Left forelimb (tissue), 1 donor: Measurements from ENCODE around the gene SLC38A10.

Experiments used
- DNase-seq: peaks from one replicate; pipeline ENCODE4 v3.0.0-alpha.2; 2018; ENCODE audit warnings: low spot score

SLC38A10 gene

GRCh38 chr17:81254955-81255717 is 40.0 kb downstream of the SLC38A10 start:
- DNase-seq = no peak

GRCh38 chr17:81253358-81254131 is 41.6 kb downstream of the SLC38A10 start:
- DNase-seq = no peak

GRCh38 chr17:81252987-81253329 is 42.1 kb downstream of the SLC38A10 start:
- DNase-seq = no peak

- no peak for DNase-seq
These were observed 42.7 kb downstream of the SLC38A10 start for GRCh38 chr17:81252326-81252986.

GRCh38 chr17:81251709-81252301 is 43.3 kb downstream of the SLC38A10 start:
- DNase-seq = no peak

- DNase-seq = no peak
These were observed 43.9 kb downstream of the SLC38A10 start for GRCh38 chr17:81251094-81251708.

- no peak for DNase-seq
These were observed 44.6 kb downstream of the SLC38A10 start for GRCh38 chr17:81250286-81251093.

GRCh38 chr17:81249223-81250040 is 45.7 kb downstream of the SLC38A10 start:
- DNase-seq = no peak

GRCh38 chr17:81248649-81249048 is 46.5 kb downstream of the SLC38A10 start:
- no peak for DNase-seq

- DNase-seq = no peak
These were observed 47.6 kb downstream of the SLC38A10 start for GRCh38 chr17:81247339-81247990.

GRCh38 chr17:81246679-81247338 is 48.3 kb downstream of the SLC38A10 start:
- no peak for DNase-seq

- DNase-seq = no peak
These were observed 48.8 kb downstream of the SLC38A10 start for GRCh38 chr17:81246343-81246670.

- no peak for DNase-seq
These were observed 49.3 kb downstream of the SLC38A10 start for GRCh38 chr17:81245665-81246342.

GRCh38 chr17:81245024-81245664 is 50.0 kb downstream of the SLC38A10 start:
- no peak for DNase-seq

- no peak for DNase-seq
These were observed 50.6 kb downstream of the SLC38A10 start for GRCh38 chr17:81244358-81245023.

- DNase-seq = no peak
These were observed 51.8 kb downstream of the SLC38A10 start for GRCh38 chr17:81243333-81243664.

- no peak for DNase-seq
These were observed 52.4 kb downstream of the SLC38A10 start for GRCh38 chr17:81242421-81243332.
